NCI-H1417 (cell line): ENCODE measurements around the gene GEMIN4.

ENCODE experiments used
- DNase-seq, 3 experiments: peaks; one replicate each; lab custom pipeline; 2025; lab: John Stamatoyannopoulos, UW

GEMIN4 gene

DNA sequence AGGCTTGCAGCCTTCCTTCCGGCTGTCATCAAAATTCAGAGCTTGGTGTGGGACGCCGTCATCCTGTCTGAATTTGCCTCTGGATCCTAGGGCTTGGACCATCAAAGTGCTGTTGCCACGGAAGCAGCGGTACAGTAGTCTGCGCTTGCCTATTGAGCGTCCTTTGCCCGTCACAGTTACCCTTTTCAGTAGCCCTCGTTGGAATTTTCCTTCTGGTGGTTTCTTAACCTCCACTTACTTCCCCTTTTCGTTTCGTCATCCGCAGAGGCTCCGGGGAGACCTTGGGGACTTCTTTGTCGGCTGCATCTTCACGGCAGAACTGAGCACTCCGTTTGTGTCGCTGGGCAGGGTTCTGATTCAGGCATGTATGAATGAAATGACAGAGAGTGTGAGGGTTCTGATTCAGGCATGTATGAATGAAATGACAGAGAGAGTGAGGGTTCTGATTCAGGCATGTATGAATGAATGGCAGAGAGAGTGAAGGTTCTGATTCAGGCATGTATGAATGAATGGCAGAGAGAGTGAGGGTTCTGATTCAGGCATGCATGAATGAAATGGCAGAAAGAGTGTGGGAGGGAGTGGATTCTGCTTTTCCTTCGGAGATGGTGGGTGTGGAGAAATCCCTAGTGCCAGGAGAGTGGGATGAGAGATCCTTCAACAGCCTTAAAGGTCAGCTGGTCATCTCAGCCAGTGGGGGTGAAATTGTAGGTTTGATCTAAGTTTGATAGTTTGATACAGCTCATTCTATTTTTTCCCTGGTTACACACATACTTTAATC lies 11.6 kb downstream of the GEMIN4 start:
- no peak for DNase-seq

- DNase-seq = no peak
Measured at GRCh38 chr17:737561-738113, 14.4 kb downstream of the GEMIN4 start.

- DNase-seq = no peak
Measured at GRCh38 chr17:733743-734142, 18.3 kb downstream of the GEMIN4 start.

- DNase-seq = peak in 2 of 3 experiments; percentile 57 to 68
Measured at GRCh38 chr17:732902-733720, 19.0 kb downstream of the GEMIN4 start.

GRCh38 chr17:732067-732901 lies 19.8 kb downstream of the GEMIN4 start, which contains the start of gene TLCD3A:
Gene TLCD3A, plus strand, starts transcription at chr17:732596. Its CDS starts 52 bp downstream, at chr17:732648.
- peak; percentile 45 to 71 (median 68) for DNase-seq

DNA sequence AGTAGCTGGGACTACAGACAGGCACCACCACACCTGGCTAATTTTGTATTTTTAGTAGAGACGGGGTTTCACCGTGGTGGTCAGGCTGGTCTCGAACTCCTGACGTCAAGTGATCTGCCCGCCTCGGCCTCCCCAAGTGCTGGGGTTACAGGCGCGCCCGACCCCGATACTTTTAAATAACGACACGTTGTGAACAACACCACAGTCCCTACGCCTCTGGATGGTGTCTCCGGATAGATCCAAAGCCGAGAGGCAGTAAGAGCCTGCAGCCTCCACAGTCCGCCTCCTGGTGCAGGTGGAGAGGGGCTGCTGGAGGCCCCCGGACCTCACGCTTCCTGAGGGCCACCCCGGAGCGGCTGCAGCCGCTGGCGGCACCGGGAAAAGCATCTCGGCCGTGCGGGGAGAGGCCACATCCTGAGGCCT lies 20.4 kb downstream of the GEMIN4 start:
- peak in 1 of 3 experiments; percentile 71 for DNase-seq

- DNase-seq = no peak
Measured at GRCh38 chr17:728911-729310, 23.2 kb downstream of the GEMIN4 start.

- DNase-seq = peak in 1 of 3 experiments; percentile 7
Measured at GRCh38 chr17:726271-726919, 25.7 kb downstream of the GEMIN4 start.

DNA sequence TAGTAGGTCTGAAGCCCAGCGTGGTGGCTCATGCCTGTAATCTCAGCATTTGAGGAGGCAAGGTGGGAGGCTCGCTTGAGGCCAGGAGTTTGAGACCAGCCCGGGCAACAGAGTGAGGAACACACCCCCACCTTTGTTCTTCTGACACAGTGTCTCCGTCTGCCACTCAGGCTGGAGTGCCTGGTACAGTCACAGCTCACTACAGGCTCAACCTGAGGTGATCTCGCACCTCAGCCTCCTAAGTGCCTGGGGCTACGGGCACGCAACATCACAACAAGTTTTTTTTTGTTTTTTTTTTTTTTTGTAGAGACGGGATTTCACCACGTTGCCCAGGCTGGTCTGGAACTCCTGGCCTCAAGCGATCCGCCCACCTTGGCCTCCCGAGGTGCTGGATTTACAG lies 26.3 kb downstream of the GEMIN4 start:
- no peak for DNase-seq

- no peak for DNase-seq
Measured at GRCh38 chr17:725084-725483, 27.0 kb downstream of the GEMIN4 start.

GRCh38 chr17:721540-721937 lies 30.5 kb downstream of the GEMIN4 start:
- no peak for DNase-seq

DNA sequence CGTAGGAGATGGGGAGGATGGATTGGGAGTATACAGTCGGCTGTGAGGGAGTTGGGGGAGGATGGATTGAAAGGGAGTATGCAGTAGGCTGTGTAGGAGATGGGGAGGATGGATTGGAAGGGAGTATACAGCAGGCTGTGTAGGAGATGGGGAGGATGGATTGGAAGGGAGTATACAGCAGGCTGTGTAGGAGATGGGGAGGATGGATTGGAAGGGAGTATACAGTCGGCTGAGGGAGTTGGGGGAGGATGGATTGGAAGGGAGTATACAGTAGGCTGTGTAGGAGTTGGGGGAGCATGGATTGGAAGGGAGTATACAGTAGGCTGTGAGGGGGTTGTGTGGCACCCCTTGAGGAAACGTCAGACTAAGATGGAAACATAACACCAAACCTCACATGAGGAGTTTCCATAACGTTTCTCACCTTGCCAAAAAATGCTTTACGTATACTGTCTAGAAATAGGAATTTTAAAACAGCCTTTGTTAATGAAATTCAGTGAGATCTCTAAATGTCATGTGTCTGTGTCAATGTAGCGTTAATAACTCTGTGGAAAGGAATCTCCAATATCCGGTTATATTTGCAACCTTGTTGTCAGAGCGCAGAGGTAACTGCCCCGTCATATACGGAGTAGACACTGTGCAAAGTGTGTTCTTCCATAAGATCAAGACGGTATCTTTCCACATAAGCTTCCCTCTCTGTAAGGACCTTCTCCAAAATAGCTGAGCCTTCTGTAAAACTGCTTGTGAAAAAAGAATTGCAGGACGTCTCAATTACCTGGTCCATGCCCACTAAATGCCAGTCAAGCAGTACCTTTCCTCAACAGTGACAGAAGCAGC lies 31.1 kb downstream of the GEMIN4 start:
- DNase-seq = no peak

- peak in 1 of 3 experiments; percentile 15 for DNase-seq
Measured at GRCh38 chr17:718075-718474, 34.0 kb downstream of the GEMIN4 start.

- DNase-seq = no peak
Measured at GRCh38 chr17:708132-708531, 43.9 kb downstream of the GEMIN4 start.

GRCh38 chr17:705863-706262 lies 46.2 kb downstream of the GEMIN4 start:
- no peak for DNase-seq

- DNase-seq = no peak
Measured at GRCh38 chr17:705011-705410, 47.1 kb downstream of the GEMIN4 start.

GRCh38 chr17:704111-704864 lies 47.8 kb downstream of the GEMIN4 start:
- DNase-seq = no peak

GRCh38 chr17:703081-703875 lies 48.8 kb downstream of the GEMIN4 start:
- no peak for DNase-seq
